COLO829 (cell line): ENCODE results near the gene TPPP.
A peak's percentile ranks its signal among the peaks of the same experiment; 100 is the strongest.

ENCODE experiments used
- DNase-seq: peaks from one replicate; pipeline ENCODE4 v3.0.0; 2012; ENCODE audit warnings: low spot score

TPPP gene

GRCh38 chr5:677131-678101 lies 15.7 kb downstream of the TPPP start:
- no peak for DNase-seq

- no peak for DNase-seq
Measured at GRCh38 chr5:676699-677076, 16.5 kb downstream of the TPPP start.

- no peak for DNase-seq
Measured at GRCh38 chr5:675871-676698, 17.1 kb downstream of the TPPP start.

DNA sequence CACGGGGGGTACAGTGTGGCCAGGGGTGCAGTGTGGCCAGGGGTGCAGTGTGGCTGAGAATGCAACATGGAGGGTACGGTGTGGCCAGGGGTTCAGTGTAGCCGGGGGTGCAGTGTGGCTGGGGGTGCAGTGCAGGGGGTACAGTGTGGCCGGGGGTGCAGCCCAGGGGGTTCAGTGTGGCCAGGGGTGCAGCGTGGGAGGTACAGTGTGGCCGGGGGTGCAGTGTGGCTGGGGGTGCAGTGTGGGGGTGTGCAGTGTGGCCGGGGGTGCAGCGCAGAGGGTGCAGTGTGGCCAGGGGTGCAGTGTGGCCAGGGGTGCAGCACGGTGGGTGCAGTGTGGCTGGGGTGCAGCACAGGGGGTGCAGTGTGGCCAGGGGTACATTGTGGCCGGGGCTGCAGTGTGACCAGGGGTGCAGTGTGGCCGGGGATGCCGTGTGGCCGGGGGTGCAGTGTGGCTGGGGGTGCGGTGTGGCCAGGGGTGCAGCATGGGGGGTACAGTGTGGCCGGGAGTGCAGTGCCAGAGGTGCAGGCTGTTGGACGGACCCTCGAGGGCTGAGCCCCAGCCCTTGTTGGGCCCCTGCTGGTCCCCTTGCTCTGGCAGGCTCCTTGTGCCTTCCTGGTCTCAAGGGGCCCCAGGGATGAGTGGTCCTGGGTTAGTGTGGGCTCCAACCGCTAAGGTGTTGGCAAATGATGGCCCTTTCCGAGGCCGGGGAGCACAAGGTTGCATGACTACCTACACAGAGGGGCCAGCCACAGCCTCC lies 17.9 kb downstream of the TPPP start:
- no peak for DNase-seq

DNA sequence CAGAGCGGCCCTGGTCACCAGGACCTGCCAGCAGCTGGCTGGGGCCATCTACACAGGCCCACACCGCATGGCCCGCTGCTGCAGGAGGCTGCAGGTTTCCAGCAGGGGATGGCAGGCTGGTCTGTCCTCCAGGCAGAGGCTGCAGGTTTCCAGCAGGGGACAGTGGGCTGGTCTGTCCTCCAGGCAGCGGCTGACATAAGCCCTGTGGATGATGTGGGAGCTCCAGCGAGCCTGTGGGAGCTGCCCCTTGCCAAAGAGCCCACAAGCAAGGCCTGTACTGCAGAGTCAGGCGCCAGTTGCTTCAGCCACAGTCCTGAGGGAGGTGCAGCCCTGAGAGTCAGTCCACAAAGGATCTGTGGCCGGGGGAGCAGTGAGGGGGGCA lies 18.5 kb downstream of the TPPP start:
- no peak for DNase-seq

GRCh38 chr5:673831-674629 lies 19.1 kb downstream of the TPPP start:
- DNase-seq, result no peak

GRCh38 chr5:673161-673830 lies 19.9 kb downstream of the TPPP start:
- DNase-seq, result no peak

- DNase-seq, result peak; percentile 50
Measured at GRCh38 chr5:672329-673160, 20.6 kb downstream of the TPPP start.

- DNase-seq, result no peak
Measured at GRCh38 chr5:671459-672328, 21.5 kb downstream of the TPPP start.

DNA sequence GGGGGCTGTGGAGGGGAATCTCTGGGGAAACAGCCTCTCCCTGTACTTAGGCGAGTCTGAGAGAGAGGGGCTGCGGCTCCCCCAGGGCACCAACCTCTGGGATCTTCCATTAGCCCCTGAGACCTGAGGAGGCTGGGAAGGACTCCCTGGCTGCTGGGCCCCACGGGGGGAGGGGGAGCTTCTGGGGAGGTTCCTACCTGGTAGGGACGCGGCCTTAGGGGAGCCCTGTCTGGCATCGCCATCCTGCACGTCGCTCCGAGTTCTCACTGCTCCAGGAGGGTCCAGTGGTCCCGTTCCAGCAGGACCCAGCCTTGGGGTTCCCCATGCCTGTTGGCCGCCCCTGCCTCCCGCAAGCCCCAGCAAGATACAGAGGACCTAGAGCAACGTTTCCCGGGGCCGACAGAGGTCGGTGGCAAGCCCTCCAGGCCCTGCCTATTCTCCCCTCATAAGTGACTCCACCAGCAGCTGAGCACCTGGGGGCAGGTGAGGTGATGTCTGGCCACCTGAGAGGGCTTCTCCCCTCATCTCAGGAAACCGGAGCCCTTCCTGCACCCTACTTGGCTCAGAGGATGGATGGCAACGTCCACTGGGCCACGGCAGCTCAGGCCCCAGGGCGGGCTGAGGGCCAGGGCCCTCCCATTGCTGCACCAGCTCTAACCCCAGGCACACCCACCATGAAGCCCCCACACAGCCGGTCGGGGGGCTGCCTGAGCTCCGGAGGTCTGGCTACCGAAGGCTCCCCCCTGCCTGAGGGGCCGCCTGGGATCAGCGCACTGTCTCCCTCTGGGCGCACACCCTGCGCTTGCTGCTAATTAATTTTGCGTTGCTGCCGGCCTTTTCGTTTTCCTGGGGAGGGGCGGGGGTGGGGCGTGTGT lies 22.5 kb downstream of the TPPP start:
- no peak for DNase-seq

DNA sequence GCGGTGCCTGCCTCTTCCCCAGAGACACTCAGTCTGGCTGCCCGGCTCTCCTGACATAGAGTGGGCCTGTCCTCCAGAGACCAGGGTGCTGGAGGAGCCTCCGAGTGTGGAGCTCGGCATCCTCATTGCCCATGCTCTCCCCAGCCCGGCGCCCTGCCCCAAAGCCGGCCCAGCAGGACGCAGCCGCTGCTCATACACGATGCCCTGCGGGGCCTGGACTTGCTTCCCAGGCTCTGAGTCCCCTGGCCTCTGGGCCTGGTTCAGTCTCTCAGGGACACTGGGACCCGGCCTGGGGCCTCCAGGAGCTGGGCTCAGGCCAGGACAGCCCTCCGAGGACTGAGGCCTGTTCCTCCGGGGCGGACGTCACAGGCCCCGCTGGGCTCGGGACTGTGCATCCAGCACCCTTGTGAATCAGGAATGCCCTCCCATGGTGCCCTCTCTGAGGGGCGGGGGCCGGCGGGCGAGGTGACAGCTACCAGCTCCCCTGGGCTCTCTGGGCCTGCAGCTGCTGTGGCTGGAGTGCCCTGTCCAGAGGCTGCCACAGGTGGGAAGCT lies 23.2 kb downstream of the TPPP start:
- no peak for DNase-seq

GRCh38 chr5:669111-669841 lies 23.9 kb downstream of the TPPP start:
- DNase-seq, result no peak

DNA sequence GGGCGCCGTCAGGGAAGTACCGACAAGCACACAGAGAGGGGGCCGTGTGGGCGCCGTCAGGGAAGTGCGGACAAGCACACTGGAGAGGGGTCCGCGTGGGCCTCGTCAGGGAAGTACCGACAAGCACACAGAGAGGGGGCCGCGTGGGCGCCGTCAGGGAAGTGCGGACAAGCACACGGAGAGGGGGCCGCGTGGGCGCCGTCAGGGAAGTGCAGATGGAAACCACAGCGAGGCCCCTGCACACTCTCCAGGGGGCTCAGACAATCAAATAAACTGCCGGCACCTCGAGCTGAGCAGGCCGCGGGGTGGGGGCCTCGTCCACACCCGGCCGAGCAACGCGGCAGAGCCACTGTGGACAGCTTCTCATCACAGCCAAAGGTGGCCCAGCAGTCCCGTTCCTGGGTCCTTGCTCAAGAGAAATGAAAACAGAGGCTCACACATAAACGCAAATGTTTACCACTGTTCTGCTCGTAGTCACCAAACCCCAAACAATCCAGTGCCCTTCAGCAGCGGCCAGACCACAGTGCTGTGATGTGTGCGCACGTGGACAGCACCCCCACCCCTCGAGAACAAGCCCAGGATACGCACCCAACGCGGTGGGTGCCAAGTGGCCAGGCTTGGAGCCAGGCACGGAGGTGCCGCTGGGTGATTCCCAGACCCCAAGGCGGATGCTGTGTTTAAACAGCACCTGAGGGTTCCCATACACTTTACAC lies 24.7 kb downstream of the TPPP start:
- no peak for DNase-seq

- no peak for DNase-seq
Measured at GRCh38 chr5:666816-667498, 26.2 kb downstream of the TPPP start.

DNA sequence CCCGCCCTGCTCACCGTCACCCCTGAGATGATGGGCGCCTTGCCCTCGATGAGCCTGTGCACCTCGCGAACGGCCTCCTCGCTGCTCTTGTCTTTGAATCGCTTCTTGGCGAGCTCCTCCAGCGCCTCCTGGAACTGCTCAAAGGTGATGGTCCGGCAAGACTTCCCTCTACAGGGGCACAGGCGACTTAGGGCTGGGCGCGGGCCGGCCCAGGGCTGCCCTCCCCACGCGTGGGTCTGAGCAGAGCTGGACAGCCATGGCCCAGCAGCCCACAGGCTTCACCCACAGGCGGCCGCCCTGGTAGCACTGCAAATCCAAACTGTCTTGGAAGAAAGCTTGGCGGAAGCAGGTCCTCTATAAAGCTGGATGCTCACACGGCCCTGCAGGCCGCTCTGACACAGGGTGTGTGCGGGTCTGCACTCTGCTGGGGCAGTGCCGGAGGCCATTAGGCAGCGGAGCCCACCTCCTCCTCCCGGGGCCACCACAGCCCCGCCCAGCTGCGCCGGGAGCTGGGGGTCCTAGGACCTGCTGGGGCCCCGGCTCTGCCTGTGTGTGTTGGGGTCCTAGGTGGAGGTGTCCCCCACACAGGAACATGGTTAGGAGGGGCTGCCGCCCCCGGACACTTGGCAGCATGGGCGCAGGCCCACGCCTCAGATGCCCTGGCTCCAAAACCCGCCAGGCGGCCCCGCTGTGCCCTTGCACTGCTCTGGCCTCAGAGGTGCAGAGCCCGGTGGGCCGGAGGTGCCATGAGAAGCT lies 27.0 kb downstream of the TPPP start:
- no peak for DNase-seq
